GM12875 (cell line): Measurements from ENCODE around the gene CNP.
A peak's percentile ranks its signal among the peaks of the same experiment; 100 is the strongest.

ENCODE experiments used
- H3K4me3 ChIP-seq: one replicate; pipeline ENCODE4 v1.5.1; 2011; ENCODE audit warnings: low read depth, low read length, control low read depth
- CTCF ChIP-seq: IDR thresholded peaks from 2 replicates; pipeline ENCODE4 v1.5.1; 2011; ENCODE audit warnings: low read depth, mild to moderate bottlenecking, control low read depth, inconsistent platforms, low read length, moderate library complexity, borderline replicate concordance; ENCODE audit not compliant: insufficient read depth

The CNP gene

GRCh38 chr17:41966463-41967140, at the start of gene CNP:
Gene CNP (plus strand): TSS chr17:41966795. CDS start chr17:41966885, 90 bp downstream.
- TF ChIP-seq CTCF: no peak
- peak within 1 kb of the TSS; percentile 83 for H3K4me3 ChIP-seq

GRCh38 chr17:41917192-41917591, 49.4 kb upstream of the CNP start:
- no peak for TF ChIP-seq CTCF
- no peak overlapping the region for H3K4me3 ChIP-seq

DNA sequence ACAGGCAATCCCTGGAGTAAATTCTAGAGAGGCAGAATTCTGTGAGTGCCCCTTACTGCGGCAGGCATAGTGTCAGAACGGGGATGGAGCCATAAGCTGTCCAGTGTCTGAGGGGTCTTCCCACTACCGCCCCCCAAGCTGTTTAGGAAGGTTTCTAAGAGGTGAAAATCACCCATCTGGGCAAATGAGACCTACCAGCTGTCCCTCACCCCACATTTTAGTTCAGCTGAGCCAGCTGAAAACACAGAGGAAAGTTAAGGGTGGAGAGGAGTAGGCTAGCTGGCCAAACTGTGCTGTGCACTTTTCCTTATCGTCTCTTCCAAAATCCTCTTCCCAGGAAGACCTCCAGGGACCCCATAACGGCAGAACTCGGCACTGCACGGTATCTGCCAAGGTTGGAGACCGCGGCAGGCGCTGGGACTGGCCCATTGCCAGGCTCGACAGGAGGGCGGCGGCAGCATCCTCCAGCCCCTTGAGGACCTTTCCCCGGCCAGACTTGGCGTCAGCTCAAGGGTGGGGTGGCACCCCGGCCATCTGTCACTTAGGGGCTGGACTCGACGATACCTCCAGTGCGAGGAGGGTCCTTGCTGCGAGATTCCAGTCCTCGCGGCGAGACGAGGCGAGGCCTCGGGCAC, 48.8 kb upstream of the CNP start:
- TF ChIP-seq CTCF: no peak
- H3K4me3 ChIP-seq: peak overlapping the region; percentile 97

DNA sequence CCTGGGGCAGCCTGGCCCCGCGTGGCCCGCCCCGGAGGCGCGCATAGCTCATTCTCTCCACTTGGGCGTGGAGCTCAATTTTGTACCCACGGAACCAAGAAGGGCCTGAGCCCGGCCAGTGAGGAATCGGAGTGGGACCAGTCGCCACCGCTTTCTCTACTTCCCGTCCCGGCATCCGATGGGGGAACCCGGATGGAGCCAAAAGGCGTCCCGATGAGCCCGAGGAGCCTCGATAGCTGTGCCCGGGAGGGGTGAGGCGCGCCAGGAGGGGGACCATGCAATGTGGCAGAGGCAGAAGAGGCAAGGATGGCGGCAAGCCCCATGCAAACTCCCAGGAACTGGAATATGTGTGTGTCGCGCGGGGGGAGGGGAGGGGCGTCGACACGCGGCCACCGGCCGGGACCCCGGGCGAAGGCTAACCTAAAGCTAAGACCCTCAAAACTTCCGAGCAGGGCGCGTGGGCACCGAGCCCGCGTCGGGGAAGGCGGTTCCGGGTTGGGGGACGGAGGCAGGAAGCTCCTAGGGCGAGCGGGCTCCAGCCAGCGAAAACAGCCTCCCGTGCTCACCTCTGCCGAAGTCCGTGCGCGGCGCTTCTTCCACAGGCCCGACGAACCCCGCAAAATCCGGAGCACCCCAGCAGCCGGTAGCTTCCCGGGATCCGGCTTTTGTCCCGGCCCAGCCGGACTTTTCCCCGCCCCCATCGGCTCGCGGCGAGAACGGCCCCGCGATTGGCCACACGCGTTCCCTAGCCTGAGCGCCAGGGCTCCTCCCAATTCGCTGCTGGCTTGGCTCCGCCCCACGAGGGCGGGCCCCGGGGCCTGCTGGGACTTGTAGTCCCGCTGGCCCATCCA, 48.1 kb upstream of the CNP start, which contains the start of gene ACLY:
Gene ACLY (minus strand): TSS at position 638 of the 851 bp plus-strand sequence. CDS start 5,078 bp downstream, outside the sequence.
- no peak for TF ChIP-seq CTCF
- peak within 1 kb of the TSS; percentile 97 for H3K4me3 ChIP-seq

GRCh38 chr17:41919165-41919817, 47.3 kb upstream of the CNP start:
- H3K4me3 ChIP-seq: peak overlapping the region; percentile 97
- TF ChIP-seq CTCF: no peak

DNA sequence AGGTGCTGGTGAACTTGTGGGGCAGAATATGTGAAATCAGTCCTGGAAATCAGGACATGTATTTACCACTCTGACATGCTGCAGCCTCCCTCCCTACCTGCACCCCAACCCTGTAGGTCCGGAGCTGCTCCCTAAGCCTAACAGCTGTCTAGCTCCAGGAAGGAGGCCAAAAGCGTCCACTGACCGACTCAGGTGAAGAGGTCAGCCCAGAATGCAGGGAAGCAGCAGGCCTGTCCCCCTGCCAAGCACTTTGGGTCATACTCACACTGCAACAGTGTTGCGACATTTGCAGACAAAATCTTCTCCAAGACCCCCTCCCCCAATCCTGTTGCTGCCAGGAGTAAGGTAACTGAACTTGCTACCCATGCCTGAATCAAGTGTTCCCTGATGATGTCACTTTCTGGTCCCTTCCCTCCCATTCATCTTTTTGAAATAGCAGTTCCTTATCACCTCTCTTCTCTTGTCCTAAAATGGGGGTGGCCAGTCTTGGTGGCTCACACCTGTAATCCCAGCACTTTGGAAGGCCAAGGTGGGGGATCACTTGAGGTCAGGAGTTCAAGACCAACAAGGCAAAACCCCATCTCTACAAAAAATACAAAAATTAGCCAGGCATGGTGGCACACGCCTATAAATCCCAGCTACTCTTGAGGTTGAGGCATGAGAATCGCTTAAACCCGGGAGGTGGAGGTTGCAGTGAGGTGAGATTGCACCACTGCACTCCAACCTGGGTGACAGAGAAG, 46.6 kb upstream of the CNP start:
- no peak overlapping the region for H3K4me3 ChIP-seq
- no peak for TF ChIP-seq CTCF
